HG03565 (cell line): ENCODE measurements around the gene MSRB3.

Source experiments
- ATAC-seq: cut with Tn5 transposase; IDR thresholded peaks from one replicate; pipeline ENCODE4 v1.9.1; 2021; ENCODE audit warnings: mild to moderate bottlenecking, moderate library complexity; ENCODE audit not compliant: unreplicated experiment

MSRB3 gene

DNA sequence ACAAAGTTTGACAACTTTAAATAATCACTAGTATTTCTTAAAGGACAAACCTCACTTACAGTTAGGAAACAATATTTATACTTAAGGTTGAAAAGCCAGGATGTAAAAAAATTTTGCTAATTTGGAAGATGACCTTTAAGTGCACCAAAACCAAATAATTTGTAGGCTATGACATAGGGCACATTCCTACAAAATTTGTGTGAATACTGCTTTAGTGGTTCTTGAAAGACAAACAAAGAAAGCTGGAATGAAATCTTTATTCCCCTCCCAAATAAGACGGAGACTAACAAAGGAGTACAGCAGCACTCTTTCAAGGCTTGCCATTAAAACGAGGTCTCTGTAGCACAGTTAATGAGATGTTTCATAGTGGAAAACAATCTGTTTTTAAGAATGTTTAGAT, 45.6 kb downstream of the MSRB3 start:
- no peak for ATAC-seq

DNA sequence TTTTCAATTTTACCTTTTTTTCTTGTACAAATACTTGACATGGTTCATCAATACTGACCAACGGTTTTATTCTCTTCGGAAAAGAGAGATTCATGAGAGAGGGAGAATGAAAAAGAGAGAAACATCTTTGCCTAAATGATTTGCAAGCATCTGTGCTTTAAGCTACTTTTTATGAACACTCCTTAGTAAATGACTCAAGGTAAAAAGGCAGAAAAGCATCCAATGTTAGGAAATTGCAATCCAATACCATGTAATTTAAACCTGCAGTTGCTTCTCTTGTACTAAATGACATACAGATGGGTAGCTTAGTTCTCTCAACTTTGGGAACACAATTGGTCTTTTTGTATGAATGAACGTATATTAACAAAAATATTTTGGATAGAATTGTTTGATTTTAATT, 46.1 kb downstream of the MSRB3 start:
- no peak for ATAC-seq

DNA sequence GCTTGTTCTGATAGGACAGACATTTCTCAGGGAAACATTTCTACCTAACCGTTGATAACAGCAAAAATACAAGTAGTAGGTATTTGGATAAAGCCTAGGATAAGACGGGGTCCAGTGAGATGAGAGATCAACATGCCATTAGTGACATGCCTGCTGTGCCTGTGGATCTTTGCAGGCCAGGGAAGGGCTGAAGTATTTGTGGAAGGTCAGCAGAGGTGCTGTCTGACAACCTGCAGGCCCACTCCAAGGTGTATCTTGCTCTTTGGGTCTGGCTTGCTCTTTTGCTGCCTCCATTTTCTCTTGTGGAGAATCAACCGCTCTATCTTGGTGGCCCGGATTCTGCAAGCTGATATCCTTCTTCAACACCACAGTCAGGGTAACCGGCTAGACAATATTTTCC, 46.7 kb downstream of the MSRB3 start:
- no peak for ATAC-seq

DNA sequence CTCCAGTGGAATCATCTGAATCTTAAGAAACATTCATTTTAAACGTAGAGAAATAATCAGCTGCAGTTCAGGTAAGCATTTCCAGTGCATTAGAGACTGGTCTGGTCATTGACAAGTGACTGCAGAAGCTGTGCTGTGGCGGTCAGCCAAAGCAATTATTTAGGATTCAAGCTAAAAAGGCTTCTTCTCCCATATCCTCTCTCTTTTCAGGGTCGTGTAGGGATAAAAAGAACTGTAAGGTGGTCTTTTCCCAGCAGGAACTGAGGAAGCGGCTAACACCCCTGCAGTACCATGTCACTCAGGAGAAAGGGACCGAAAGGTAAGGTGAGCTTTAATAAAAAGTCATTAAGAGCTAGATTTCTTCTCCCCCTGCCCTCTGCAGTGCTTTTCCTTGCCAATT, 48.1 kb downstream of the MSRB3 start:
- no peak for ATAC-seq

DNA sequence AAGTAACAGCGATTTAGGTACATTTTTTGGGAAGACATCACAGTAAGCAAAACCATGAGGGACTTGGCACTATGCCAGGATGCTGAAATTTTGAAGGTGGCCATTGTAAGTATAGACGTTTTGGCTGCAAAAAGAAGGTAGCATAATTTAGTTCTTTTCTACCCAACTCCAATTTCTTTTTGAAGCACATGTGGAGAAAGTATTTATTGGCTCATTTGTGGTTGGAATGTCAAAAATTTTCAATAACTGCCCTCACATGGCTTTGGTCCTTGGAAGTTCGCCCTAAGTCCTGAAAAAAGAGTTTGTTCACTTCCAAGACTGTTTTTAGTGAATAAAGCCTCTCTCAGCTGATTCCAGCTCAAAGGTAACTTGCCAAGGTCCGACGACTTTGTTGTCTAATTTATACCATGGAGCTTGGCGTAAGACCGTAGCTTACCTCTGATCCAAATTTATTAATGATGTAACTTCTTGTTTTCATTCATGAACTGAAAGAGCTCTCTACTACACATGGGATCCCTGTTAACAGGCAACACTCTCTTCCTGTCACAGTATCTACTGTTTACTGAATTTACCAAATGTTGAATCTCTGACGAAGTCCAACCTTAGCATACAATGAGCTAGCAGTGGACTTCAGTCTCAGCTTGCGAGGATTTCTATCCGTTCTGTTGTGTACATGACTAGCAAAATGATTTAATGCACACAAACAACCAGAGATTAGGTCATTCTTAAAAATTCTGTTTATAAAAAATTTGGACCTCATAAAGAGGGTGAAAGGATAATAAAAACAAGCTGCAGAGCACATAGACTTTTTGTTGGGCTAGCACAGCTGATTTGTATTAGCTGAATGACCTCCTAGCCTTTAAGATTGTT, 49.0 kb downstream of the MSRB3 start:
- no peak for ATAC-seq

DNA sequence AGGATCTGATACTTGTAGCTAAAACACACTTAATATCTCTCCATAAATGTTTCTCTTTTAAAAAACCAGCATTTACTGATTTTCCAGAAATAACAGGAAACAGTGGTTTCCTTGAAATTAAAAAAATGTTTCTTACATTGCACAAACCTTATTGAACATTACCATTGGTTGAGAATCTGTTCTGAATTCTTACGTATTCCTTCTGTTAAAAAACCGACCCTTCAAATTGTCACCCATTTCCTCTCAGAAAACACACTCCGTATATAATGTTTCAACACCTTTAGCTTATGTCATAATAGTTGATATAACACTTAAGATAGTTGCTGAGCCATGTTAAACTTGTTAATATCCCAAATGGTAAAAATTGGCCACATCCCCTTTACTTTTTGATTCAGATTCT, 51.2 kb downstream of the MSRB3 start:
- ATAC-seq, result no peak

DNA sequence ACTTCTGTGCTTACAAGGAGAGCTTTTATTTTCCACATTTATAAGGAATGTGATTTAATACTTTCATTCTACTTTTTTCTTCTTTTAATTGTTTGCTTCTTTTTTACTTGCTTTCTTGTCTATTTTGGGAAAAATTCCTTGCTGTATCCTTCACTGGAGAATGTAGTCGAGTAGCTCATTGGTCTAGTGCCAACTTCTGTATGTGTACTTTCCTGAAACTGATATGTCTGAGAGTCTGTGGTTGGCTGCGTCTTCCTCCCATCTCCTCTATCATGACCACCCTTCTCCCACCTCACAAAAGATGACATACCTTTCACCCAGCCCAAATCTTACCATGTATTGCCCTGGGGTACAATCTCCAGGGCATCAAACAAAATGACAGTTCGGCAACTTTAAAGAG, 51.8 kb downstream of the MSRB3 start:
- no peak for ATAC-seq

DNA sequence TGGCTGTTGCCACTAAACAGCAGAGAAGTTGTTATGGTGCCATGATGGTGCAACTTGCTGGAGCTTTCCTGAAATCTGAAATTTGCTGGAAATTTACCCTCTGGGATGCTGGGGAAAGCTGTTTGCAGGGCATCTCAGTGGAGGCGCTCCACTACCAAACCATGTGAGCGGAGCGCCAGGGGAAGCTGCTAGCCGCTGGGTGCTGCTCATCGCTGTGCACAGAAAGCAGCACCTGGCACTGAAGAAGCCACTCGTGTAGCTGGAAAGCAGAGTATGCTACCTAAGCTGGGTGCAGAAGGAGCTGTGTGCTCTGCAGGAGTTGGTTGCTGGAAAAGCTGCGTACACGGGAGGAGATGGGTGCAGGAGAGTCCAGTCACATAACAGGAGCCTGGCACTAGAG, 53.0 kb downstream of the MSRB3 start:
- no peak for ATAC-seq

DNA sequence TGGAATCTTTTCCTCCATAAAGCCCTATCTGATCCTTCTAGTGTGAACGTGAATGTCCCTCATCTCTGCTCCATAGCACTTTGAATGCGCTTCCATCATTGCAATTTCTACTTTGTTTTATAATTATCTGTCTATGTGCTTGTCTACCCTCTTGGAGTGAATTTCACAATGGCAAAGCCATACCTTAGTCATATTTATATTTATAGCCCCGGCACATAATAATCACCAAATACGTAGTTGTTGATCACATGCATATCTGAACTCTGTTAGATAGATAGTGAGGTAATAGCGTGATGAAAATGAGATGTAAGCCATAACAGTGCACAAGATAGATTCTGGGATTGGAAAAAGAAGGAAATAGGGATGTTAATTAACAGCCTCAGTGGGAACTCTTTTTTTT, 55.2 kb downstream of the MSRB3 start:
- ATAC-seq, result no peak

DNA sequence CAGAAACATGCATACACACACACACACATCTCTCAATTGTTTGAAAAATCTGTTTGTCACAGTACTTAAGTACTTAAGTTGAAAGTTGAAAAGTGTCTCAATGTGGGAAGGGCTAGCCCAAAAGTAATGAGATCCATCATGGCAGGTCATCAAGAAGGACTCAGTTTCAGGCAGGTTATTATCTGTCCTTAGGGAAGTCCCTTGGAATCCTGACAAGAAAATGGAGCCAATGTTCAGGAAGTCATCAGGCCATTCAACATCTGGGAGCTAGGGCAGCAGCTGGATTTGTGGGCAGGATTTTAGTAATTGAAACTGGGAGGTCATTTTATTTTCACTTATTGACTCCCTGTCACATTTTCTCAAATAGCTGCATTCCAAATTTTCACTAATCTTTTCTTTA, 56.0 kb downstream of the MSRB3 start:
- ATAC-seq, result no peak

DNA sequence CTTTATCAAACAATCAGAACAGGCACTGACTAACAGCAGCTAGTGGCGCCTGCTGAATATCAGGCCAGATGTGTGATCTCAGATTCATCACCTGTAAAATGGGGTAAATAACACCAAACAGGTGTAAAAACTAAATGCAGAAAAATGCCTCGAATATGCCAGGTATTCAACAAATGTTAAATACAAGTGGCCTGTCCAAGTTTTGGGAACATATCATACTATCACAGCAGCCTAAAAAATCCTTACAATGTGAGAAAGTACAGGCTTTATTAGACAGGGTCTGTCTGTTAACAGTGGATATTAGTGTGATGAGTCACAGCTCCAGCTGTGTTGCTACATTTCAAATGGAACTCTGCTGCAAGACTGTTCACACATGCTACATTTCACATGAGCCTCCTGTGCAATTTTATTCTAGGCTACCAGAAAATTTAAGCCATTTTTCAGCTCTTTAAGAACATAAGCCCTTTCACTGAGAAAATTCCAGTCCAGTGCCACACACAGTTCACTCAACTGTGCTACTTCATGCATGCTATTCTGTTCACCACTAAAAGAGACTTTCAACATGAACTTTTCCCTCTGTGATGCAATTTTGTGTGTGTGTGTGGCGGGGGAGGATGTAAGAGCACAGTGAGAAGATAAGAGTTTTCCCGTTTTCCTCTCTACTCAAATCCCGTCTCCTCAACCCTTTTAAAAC, 56.7 kb downstream of the MSRB3 start:
- ATAC-seq, result no peak

DNA sequence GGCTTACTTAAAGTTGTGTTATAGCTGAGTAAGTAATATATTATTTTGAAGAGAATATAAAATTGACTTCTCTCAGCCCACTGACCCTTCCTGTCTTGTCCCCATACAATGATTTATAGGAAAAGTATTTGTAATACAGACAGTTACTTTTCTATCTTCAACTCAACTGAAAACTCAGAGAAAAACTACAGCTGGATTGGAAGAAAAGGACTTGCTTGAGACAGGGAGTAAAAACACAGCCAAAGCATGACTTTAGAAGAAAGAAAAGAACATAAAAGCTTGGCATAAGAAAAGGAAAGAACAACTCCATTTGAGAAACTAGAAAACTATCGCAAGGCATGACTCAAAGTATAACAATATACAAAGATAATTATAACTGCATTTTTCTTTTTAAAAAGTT, 57.5 kb downstream of the MSRB3 start:
- ATAC-seq, result no peak

DNA sequence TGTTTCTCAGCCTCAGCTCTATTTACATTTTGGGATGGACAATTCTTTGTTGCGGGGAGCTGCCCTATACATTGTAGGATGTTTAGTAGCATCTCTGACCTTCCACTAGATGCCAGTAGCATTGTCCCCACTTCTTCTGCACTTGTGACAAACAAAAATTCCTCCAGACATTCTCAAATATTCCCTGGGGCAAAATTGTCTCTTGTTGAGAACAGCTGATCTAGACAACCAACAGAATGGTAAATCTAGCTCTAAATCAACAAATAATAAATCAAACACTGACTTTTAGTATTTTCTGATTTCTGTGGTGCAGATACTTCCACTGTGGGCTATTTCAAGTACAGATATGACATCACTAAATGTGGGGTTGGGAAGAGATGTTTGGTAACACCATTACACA, 60.7 kb downstream of the MSRB3 start:
- ATAC-seq, result no peak

DNA sequence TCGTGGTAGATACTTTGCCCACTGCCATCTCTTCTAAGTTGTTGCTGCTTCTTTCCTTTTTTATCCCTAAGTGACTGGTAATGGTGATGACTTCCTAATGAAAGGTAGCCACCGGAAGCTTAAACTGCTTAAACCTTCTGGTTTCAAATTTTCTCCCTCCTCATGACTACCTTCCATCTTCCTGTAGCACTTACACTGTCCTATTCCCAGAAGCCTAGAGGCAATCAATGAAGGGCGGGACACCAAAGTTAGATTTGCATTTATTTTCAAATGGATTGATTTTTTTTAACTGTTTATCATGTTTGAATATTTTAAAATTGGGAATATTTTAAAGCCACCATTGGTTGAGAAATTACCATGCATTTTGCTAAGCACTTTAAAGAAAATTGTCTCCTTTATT, 64.7 kb downstream of the MSRB3 start:
- ATAC-seq, result no peak

DNA sequence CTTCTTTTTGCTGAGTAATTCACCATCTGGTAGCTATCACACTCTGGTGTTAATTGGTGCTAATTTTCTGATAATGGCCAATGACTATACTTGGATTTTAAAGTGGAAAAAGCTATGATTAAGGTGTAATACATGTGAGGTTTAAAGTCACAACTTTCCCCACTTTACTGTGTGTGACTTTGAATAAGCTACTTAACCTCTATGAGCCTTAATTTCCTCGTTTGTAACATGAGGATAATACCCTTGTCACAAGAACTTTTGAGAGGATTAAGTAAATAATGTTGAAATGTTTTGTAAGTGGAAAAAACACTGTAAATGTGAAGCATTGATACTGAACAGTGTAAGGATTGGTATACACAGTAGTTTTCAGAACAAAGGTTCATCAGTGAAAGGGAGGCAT, 65.3 kb downstream of the MSRB3 start:
- no peak for ATAC-seq

DNA sequence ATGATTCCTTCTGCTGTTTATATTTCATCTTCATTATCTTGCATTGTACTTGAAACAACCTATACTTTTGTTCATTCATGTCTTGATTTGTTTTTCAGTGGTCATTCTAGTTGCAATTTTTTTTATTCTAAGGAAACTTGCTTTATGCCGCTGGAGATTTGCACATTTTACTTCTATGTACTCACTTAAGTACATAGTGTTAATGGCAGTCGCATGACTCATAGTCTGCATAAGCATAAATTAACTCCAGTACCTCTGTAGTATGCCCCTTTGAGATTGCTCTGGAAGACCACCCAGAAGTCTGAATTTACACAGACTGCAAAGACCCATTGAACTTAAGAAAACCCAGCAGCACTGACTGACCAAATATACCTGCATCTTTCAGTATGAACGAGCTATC, 77.0 kb downstream of the MSRB3 start:
- no peak for ATAC-seq

DNA sequence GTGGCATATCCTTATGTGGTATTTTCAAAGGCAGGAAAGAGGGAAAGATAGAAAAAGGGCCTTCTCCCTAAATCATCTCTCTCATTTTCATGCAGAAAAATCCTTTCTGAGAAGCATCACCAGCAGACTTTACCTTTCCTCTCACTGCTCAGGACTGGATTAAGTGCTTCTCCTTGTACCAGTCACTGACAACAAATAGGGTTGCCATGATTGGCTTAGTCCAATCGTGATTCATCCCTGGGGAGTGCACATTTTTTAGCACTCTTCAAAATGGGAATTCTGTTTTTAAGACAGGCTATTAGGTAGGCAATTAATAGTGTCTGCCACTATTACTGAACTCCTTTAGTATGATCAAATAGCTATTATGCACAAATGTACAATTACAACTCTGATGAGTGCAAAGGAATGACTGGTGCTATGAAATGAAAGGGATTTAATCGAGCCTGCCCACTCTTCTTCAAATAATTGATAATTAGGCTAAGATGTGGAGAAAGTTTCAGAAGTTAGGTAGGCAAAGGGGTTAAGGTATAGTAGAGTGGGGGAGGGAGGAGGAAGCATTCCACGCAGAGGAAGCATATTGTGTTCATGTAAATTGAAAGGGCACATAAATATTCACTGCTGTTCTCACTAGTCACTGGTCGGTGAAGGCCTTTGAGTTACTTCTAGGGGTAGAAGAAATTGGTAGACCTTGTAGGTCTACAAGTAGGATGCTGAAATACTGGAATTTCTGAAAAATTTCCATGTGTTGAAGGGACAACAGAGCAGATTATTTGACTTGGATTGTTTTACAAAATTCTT, 84.0 kb downstream of the MSRB3 start:
- ATAC-seq, result no peak

DNA sequence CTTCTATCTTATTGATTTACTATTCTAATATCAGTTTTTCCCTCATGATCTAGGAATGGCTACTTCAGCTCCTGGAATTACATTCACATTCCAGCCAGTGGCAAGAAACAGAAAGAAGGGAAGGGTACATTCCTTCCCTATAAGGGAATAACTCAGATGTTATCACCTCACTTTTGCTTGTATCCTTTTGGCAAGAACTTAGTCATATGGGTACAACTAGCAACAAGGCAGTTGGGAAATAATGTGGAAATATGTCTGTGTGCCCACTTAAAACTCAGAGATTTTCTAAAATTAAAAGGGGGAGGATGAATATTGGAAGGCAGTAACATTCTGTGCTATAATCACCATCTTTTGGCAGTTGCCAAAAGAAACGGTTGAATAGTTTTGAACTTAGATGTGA, 85.6 kb downstream of the MSRB3 start:
- ATAC-seq, result no peak

DNA sequence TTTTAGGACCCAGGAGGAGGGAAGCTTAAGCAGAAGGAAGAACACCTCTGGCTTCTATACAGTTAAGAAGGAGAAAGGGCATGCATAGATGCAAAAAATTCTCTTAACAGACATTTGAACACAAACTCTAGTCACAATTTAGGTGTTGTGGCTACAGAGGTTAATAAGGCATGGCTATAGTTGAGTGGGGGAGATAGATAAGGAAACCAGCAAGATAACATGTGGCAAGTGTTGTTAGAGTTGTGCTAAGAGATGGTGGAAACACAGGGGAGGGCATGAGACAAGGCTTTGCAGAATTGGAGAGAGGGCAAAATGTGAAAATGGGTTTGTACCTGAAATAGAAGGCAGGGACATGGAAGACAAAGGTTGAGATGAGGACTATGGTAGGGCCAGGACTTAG, 88.9 kb downstream of the MSRB3 start:
- ATAC-seq, result no peak

DNA sequence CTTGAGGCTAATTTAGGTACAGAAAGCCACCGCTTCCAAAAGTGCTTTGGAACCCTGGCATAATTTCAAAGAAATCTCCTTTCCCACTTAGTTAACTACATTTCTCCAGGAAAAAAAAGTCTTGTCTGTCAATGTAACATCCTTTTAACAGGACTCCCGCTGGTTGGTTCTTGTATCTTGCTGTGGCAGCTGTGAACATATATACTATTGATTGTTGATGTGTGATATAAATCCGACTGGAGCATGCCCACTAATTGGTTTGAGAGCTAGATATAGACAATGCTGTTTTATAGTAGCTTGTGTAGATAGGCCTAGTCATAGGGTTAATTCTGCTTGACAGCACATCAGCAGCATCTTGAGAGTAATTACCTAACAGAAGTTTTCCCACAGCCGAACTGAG, 89.6 kb downstream of the MSRB3 start:
- ATAC-seq, result no peak

DNA sequence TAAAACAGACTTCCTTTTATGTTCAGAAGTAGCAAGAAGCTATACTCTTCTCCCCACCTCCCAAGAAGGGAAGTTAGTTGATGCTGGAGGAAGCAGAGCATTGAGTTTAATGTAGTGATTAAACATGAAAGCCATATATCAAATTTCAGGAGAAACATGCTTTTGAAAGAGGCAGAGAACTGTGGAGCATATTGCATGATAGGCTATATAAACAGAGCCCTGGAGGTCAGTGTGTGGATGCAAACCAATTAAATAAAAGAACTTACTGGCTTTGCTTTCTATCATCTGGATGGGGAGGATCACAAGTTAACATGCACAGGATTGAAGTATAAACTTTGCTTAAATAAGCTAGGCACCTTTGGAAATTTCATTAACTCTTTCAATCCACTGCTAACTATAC, 94.1 kb downstream of the MSRB3 start:
- no peak for ATAC-seq

DNA sequence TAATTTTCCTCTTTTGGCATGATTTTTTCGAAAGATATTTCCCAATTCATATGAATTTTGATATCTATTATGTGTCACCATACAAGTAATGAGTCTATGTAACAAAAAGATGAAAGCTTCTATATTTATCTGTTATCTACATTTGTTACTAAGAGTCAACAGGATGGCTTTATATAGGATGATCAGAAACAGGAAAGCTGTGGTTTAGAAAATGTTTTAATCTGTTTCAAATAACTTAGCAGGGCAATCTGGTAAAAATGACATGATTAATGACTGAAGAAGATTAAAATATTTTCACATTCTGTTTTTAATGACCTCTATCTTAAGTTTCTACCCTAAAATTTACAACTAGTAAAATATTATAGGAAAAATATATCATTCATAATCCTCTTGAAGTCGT, 105.8 kb downstream of the MSRB3 start:
- no peak for ATAC-seq
